Measurements from ENCODE around the gene C12orf42.

The C12orf42 gene

GRCh38 chr12:103333676-103334075, 162.1 kb downstream of the C12orf42 start:
- no peak for DNase-seq (ENCODE audit: low read depth)
- H3K4me3 ChIP-seq (ENCODE audit: control insufficient read depth, low read depth, low read length), result no peak overlapping the region
- no peak for TF ChIP-seq CTCF (conservative IDR thresholded peaks at IDR 0.05; ENCODE audit: control insufficient read depth, insufficient read depth, low read depth, low read length)

- H3K4me3 ChIP-seq (ENCODE audit: control insufficient read depth, low read depth, low read length), result no peak overlapping the region
- no peak for DNase-seq (ENCODE audit: low read depth)
- no peak for TF ChIP-seq CTCF (conservative IDR thresholded peaks at IDR 0.05; ENCODE audit: control insufficient read depth, insufficient read depth, low read depth, low read length)
These were observed 164.1 kb downstream of the C12orf42 start for GRCh38 chr12:103331643-103332042.

DNA sequence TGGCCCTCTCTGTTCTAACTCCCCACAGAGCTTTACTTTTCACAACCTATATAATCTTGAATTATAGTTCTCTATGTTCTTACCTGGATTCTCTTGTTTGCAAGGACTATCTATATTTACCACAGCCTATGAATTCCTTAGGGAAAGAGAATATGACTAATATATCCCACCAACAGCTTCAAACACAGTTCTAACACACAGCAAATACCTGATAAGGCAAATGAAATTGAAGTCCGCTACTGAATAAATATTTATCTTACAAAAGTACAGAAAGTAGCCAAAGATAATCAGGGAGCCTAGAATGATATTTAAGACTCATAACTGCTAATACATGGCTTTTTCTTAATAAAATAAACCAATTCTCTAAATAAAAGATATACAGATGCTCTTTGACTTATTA, 165.1 kb downstream of the C12orf42 start:
- no peak overlapping the region for H3K4me3 ChIP-seq (ENCODE audit: control insufficient read depth, low read depth, low read length)
- DNase-seq (ENCODE audit: low read depth), result no peak
- TF ChIP-seq CTCF (conservative IDR thresholded peaks at IDR 0.05; ENCODE audit: control insufficient read depth, insufficient read depth, low read depth, low read length), result no peak

- H3K4me3 ChIP-seq (ENCODE audit: control insufficient read depth, low read depth, low read length), result no peak overlapping the region
- no peak for TF ChIP-seq CTCF (conservative IDR thresholded peaks at IDR 0.05; ENCODE audit: control insufficient read depth, insufficient read depth, low read depth, low read length)
- DNase-seq (ENCODE audit: low read depth), result no peak
These were observed 168.1 kb downstream of the C12orf42 start for GRCh38 chr12:103327676-103328075.

DNA sequence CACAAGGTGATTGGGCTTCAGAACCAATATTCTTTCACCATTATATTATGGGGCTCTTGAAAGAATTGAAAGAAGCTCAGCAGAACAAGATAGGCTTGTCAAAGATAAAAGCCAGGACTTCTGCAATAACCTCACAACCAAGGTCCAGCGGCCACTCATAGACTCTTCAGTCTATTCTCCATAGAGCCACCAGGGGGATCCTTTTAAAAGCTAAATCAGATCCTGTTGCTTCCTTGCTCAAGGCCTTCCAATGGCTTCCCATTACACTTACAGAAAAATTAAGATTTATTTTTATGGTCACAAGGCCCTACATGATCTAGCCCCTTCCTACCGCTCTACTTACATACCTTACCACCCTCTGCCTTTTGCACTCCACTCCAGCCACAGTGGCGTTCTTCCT, 169.6 kb downstream of the C12orf42 start:
- no peak for TF ChIP-seq CTCF (conservative IDR thresholded peaks at IDR 0.05; ENCODE audit: control insufficient read depth, insufficient read depth, low read depth, low read length)
- H3K4me3 ChIP-seq (ENCODE audit: control insufficient read depth, low read depth, low read length), result no peak overlapping the region
- no peak for DNase-seq (ENCODE audit: low read depth)

- TF ChIP-seq CTCF (conservative IDR thresholded peaks at IDR 0.05; ENCODE audit: control insufficient read depth, insufficient read depth, low read depth, low read length), result no peak
- no peak for DNase-seq (ENCODE audit: low read depth)
- H3K4me3 ChIP-seq (ENCODE audit: control insufficient read depth, low read depth, low read length), result no peak overlapping the region
These were observed 177.2 kb downstream of the C12orf42 start for GRCh38 chr12:103318566-103318965.

GRCh38 chr12:103317220-103317619, 178.5 kb downstream of the C12orf42 start:
- H3K4me3 ChIP-seq (ENCODE audit: control insufficient read depth, low read depth, low read length), result no peak overlapping the region
- no peak for DNase-seq (ENCODE audit: low read depth)
- no peak for TF ChIP-seq CTCF (conservative IDR thresholded peaks at IDR 0.05; ENCODE audit: control insufficient read depth, insufficient read depth, low read depth, low read length)

All from fibroblast of mammary gland (primary cell).